Measurements from ENCODE around the gene KDF1.

KDF1 gene

GRCh38 chr1:26945728-26946127 is 14.5 kb downstream of the KDF1 start:
- no peak overlapping the region for H3K4me3 ChIP-seq (replicated peaks; ENCODE audit: low read depth, low read length)
- TF ChIP-seq, protein P1, sequence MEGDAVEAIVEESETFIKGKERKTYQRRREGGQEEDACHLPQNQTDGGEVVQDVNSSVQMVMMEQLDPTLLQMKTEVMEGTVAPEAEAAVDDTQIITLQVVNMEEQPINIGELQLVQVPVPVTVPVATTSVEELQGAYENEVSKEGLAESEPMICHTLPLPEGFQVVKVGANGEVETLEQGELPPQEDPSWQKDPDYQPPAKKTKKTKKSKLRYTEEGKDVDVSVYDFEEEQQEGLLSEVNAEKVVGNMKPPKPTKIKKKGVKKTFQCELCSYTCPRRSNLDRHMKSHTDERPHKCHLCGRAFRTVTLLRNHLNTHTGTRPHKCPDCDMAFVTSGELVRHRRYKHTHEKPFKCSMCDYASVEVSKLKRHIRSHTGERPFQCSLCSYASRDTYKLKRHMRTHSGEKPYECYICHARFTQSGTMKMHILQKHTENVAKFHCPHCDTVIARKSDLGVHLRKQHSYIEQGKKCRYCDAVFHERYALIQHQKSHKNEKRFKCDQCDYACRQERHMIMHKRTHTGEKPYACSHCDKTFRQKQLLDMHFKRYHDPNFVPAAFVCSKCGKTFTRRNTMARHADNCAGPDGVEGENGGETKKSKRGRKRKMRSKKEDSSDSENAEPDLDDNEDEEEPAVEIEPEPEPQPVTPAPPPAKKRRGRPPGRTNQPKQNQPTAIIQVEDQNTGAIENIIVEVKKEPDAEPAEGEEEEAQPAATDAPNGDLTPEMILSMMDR (IDR thresholded peaks at IDR 0.05; ENCODE audit: low read depth, low read length, missing control alignments): no peak
- no peak for DNase-seq (ENCODE audit: extremely low read depth, low read depth)

DNA sequence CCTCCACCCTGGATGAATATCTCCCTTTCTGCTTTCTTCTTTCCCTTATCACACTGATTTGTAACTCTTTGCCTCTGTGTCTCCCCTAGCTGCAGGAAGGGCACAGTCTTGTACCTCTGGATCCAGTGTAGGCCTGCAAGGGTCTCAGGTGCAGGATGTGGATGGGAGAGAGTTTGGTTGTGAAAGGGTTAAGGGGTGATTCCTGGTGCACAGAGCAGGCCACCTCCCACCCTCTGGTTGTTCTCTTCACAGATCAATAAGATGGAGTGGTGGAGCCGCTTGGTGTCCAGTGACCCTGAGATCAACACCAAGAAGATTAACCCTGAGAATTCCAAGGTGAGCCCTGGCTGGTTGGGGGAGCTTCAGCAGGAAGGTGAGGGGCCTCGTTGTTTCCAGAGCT is 15.1 kb downstream of the KDF1 start:
- TF ChIP-seq, protein P1 (IDR thresholded peaks at IDR 0.05; ENCODE audit: low read depth, low read length, missing control alignments): no peak
- H3K4me3 ChIP-seq (replicated peaks; ENCODE audit: low read depth, low read length): no peak overlapping the region
- no peak for DNase-seq (ENCODE audit: extremely low read depth, low read depth)

- no peak overlapping the region for H3K4me3 ChIP-seq (replicated peaks; ENCODE audit: low read depth, low read length)
- TF ChIP-seq, protein P1 (IDR thresholded peaks at IDR 0.05; ENCODE audit: low read depth, low read length, missing control alignments): no peak
- no peak for DNase-seq (ENCODE audit: extremely low read depth, low read depth)
These were observed 17.6 kb downstream of the KDF1 start for GRCh38 chr1:26942656-26943055.

DNA sequence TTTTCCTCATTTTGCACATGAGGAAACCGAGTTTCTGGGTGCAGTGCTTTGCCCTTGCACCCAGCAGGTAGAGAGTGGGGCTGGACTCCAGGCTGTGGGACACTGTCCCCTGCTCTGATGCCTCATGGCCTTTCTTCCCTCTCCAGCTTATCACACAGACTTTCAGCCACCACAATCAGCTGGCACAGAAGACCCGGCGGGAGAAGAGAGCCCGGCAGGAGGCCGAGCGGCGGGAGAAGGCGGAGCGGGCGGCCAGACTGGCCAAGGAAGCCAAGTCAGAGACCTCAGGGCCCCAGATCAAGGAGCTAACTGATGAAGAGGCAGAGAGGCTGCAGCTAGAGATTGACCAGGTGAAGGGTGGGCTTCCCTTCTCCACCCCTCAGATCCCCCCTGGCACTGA is 19.0 kb downstream of the KDF1 start:
- DNase-seq (ENCODE audit: extremely low read depth, low read depth): no peak
- no peak overlapping the region for H3K4me3 ChIP-seq (replicated peaks; ENCODE audit: low read depth, low read length)
- TF ChIP-seq, protein P1 (IDR thresholded peaks at IDR 0.05; ENCODE audit: low read depth, low read length, missing control alignments): no peak

DNA sequence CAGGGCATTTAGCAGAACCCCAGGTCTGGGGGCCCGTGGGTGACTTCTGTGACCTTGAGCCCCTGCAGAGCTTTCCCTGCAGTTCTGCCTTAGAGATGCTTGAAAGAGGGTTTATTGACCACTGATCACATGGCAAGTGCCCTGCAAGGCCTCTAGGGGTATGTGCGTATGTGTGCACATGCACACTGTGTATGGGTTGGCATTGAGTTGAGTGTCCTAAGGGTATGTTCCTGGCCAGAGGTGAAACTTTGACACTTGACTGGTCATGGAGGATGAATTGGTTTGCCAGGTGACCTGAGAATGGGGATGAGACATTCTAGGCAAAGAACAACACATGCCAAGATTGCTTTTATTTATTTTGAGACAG is 21.6 kb downstream of the KDF1 start:
- DNase-seq (ENCODE audit: extremely low read depth, low read depth): no peak
- no peak overlapping the region for H3K4me3 ChIP-seq (replicated peaks; ENCODE audit: low read depth, low read length)
- TF ChIP-seq, protein P1 (IDR thresholded peaks at IDR 0.05; ENCODE audit: low read depth, low read length, missing control alignments): no peak

DNA sequence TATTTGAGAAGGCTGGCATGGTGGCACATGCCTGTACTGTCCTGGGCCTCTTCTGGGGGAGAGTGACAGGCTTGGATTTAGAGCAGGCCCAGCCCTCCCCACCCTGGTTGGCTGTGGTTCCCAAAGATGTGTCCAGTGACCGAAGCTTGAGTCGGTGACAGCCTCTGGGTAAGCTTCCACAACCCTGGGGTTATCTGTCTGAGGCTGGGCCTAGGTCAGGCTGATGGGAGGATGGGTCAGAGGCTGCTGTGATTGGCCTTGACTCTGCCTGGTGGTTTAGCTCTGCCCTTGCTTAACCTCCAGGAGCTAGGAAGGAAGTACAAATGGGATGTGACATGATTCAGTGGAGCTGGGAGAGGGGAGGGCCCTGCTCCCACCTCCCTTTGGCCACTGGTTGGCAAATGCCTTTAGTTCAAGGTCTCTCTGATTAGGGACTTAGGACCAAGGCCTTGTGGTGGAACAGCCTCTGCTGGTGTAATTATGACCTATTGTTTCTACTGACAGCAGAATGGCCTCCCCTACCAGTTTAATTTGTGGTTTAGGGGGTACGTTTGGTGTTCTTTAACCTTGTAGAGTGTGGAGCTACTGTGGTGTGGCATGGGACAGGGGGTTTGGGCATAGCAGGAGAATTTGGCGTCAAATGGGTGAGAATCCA is 22.1 kb downstream of the KDF1 start:
- no peak overlapping the region for H3K4me3 ChIP-seq (replicated peaks; ENCODE audit: low read depth, low read length)
- TF ChIP-seq, protein P1 (IDR thresholded peaks at IDR 0.05; ENCODE audit: low read depth, low read length, missing control alignments): no peak
- no peak for DNase-seq (ENCODE audit: extremely low read depth, low read depth)

- no peak overlapping the region for H3K4me3 ChIP-seq (replicated peaks; ENCODE audit: low read depth, low read length)
- TF ChIP-seq, protein P1 (IDR thresholded peaks at IDR 0.05; ENCODE audit: low read depth, low read length, missing control alignments): no peak
- no peak for DNase-seq (ENCODE audit: extremely low read depth, low read depth)
These were observed 23.4 kb downstream of the KDF1 start for GRCh38 chr1:26936823-26937222.

Measured in HFF-Myc (cell line).